GM20431 (cell line): ENCODE data around the gene HNMT.
"Not testable (repeated sequence)": the region's sequence is repeated elsewhere in the genome, so short reads cannot be mapped to it uniquely, and the experiment has no call there.

ENCODE experiments used
- in situ Hi-C: fragments of 300-500 bp; cut with MseI, MboI; formaldehyde crosslinking; loops from one replicate; pipeline ENCODE4 v1.15.0; 2020; ENCODE audit warnings: low sequenced_read_pairs; ENCODE audit not compliant: unreplicated experiment

Gene HNMT

DNA sequence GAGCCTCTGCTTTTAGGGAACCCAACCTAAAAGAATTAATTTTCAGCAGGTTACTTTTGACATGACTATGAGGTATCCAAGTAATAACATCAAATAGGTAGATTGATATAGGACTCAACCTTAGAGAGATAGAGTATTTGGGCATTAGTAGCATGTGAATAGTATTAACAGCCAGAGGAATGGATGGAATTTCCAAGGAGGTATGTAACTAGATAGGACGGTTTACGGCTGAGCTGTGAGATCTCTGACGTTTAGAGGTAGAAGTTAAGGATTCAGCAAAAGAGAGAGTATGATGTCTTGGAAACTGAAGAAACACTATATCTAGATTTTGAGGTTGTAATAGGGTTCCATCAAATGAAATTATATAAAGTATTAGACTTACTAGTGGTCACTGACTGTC is 70.3 kb downstream of the HNMT start:
- in situ Hi-C loops: no loop called here

DNA sequence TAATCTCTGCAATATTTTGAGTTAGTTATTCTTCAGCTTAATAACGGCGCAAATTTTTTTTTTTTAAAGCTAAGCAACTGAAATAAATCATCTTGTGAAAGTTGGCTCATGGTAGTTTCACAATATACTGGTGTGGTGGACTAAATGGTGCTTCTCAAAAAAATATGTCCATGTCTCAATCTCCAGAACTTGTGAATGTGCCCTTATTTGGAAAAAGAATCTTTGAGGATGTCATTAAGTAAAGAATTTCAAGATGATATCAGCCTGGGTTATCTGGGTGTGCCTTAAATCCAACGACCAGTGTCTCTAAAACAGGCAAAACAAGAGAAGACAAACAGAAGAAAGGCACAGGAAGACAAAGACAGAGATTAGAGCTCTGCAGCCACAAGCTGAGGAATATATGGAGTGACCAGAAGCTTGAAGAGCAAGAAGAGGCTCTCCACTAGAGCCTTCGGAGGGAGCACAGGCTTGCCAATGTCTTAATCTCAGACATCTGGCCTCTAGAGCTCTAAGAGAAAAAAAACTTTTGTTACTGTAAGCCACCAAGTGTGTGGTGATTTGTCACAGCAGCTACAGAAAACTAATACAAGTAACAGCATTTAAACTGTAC is 71.4 kb downstream of the HNMT start:
- in situ Hi-C loops: no loop called here

DNA sequence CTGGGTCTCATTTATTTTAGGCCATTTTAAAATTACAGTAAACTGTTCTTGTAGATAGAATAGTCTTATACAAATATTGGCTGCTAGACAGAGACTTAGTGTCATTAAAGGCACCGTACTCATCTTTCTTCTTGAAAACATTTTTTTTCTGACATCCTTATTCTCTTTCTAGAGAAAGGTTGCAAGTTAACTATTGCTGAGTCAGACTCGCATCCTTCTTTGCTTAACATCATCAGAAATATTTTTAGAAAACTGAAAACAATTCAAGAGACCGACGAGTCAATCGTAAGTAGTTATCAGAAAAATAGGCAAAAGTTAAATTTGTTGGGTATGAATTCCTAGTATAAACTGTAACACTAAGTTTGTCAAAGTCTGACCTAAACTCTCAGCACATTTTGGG is 72.2 kb downstream of the HNMT start:
- in situ Hi-C loops: no loop called here

DNA sequence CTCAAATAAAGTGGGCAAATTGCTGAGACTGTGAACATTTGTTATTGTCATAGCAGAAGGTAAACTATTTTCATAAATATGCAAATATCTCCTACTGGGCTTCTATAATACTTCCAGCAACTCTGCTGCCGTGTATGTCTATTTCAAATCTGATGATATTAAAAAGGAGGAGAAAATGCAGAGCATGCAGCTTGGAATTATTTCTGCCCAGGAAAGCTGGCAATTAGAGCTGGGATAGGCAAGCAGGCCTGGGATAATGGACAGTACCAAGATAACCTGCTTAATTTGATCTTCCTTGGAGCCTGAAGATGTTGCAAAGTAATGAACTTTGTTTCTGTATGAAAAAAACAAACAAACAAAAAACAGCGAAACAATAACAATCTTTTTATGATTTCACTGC is 72.8 kb downstream of the HNMT start:
- in situ Hi-C loops: no loop called here

DNA sequence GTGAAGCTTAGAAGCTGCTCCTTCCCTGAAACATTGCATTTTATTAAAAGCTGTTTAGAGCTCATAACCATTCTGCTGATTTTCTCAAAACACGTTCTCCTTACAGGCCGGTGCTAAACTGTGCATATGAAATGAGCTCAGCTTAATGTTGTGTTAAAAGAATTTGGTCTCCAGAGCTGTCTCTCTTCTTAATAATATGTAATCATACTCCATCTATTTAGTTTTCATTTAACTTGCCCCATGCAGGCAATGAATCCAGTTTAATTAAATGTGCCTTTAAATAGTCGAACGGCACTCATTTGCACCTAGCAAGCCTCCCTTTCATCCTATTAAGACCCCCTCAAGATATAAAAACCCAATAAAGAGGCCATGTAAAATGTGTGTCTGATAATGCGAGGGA is 76.3 kb downstream of the HNMT start:
- in situ Hi-C loops: no loop called here

DNA sequence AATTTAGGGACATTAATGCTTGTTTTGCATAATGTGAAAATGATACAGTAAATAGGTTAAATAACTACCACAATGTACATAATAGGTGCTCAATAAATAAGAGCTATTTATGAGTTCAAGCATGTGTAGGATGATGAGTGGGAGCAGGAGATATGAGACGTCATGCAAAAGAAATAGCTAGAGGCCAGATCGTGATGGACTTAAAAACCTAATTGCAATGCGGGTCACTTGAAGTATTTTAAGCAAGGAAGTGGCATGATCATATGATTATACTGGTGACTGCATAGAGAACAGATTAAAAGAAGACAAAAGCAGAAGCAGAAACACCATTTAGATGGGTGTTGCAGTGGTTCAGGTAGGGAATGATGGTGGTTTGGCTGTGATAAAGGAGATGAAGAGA is 78.0 kb downstream of the HNMT start:
- in situ Hi-C loops: no loop called here

DNA sequence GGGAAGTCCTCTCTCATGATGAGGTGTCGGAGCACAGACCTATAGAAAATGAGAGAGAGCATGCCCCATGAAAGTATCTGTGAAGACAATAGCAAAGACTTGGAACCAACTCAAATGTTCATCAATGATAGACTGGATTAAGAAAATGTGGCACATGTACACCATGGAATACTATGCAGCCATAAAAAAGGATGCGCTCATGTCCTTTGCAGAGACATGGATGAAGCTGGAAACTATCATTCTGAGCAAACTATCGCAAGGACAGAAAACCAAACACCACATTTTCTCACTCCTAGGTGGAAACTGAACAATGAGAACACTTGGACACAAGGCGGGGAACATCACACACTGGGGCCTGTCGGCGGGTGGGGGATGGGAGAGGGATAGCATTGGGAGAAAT is 79.3 kb downstream of the HNMT start:
- in situ Hi-C loops: not testable (repeated sequence)

DNA sequence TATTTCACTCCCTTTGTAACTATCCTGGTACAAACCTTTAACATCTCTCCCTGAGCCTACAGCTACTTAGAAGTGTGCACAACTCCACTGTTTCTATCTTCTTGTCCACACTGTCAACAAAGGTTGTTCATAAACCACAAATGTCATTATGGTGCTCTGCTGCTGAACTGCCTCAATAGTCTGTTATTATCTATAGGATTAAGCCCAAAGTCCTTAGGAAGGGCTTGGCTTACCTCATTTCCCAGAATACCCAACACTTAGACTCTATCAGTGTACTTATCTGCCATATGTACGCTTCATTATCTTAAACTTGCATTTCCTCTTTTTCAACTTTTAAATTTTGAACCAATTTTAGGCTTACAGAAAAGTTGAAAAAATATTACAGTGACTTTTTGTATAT is 94.2 kb downstream of the HNMT start:
- in situ Hi-C loops: no loop called here

DNA sequence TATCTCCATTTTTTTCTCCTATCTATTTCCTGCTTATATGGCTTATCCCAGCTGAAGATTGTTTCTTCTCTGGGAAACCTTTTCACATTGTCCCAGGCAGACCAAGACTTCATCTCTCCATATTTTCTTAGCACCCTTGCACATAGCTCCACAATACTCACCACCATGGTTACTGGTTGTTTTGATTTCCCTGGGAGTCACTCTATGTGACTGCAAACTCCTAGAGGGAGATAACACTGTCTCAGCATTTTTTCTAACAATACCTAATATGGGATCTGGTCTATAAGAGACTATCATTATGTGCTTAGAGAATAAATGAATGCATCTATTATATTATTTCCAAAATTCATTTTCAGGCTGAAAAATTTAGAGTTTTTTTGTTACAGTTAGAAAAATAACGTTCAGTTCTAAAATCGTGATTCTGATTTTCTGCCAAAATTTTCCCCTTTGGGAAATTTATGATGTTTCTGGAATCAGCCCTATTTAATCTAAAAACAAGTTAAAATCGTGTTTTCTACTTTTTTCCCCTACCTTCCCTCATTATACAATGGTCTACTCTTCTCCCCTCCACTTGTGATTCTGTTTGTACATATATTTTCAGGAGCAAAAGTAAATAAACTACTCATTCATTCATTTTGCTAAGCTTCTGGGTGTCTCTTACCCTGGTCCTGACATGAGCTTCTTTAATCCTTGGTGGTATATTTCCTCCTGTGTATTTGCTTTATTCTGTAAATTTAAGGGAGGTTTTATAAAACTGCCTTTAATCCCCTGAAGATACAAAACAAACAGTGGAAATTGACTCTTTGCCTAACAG is 95.4 kb downstream of the HNMT start:
- in situ Hi-C loops: no loop called here

DNA sequence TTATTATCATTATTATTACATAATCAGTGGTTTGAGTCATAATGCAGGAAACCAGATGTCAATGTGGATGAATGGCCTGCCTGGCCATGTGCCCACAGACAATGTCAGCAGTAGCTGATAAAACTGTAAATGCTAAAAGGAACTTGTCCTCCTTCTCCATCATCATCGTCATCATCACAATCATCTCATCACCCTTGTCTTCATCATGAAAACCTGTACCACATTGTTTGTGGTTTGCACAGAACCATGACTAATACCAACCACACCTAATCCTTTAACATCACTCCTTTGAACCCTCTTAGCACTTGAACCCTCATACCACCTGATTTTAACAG is 96.0 kb downstream of the HNMT start:
- in situ Hi-C loops: no loop called here

DNA sequence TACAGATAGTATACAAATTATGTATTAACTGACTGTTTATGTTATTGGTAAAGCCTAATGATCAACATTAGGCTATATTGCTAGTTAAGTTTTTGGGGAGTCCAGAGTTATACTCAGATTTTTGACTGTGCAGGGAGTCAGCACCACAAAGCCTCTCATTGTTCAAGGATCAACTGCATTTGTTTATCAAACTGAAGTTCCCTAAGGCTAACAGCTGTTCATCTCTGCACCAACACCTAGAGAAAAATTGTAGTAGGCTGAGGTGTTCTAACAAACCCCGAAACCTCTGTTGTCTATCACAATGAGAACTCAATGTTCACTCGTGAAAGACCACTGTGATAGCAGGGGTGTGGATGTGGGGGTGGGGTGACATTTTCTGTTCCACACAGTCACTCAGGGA is 97.7 kb downstream of the HNMT start:
- in situ Hi-C loops: no loop called here

DNA sequence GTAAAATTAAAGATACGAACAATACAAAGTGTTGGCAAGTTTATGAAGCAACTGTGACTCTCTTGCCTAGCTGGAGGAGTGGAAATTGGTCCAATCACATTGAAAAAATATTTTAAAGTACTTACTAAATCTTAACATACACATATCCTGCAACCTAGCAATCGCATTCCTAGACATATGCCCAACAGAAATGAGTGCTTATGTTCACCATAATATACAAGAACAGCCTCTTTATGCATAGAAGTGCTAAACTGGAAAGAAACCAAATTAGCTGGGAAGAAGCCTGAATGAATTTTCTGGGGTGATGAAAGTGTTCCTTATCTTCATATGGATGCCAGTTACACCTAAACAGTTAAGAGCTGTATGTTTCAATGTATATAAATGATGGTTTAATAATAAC is 98.9 kb downstream of the HNMT start:
- in situ Hi-C loops: no loop called here
